BE2C (cell line): ENCODE measurements around the gene ZNF19.

Source experiments
- DNase-seq: peaks from one replicate; pipeline ENCODE4 v3.0.0-alpha.2; 2020
- H3K27me3 ChIP-seq: fragments of 250-450 bp; sonication (Bioruptor Pico); 2 replicates; pipeline ENCODE4 v1.5.1; 2020; ENCODE audit warnings: mild to moderate bottlenecking
- H3K36me3 ChIP-seq: fragments of 250-450 bp; sonication (Bioruptor Pico); 2 replicates; pipeline ENCODE4 v1.5.1; 2020; ENCODE audit warnings: mild to moderate bottlenecking
- H3K4me1 ChIP-seq: fragments of 250-450 bp; sonication (Bioruptor Pico); 2 replicates; pipeline ENCODE4 v1.5.1; 2020
- H3K4me3 ChIP-seq: 2 replicates; pipeline ENCODE4 v1.5.1; 2011; ENCODE audit warnings: low read depth, low read length
- H3K9me3 ChIP-seq: fragments of 250-450 bp; sonication (Bioruptor Pico); 2 replicates; pipeline ENCODE4 v1.5.1; 2020
- CTCF ChIP-seq: IDR thresholded peaks from 2 replicates; pipeline ENCODE4 v1.5.1; 2012; ENCODE audit warnings: mild to moderate bottlenecking, low read depth, low read length

The ZNF19 gene

DNA sequence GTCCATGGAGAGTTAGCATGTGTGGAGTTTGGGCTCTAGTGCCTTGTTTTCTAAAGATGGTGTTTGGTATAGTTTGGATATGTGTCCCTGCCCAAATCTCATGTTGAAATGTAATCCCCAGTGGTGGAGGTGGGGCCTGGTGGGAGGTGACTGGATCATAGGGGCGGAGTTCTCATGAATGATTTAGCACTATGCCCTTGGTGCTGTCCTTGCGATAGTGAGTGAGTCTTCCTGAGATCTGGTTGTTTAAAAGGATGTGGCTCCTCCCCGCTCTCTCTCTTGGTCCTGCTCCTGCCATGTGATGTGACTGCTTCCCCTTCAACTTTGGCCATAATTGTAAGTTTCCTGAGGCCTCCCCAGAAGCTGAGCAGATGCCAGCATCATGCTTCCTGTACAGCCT, 8.9 kb upstream of the ZNF19 start:
- Histone ChIP-seq H3K9me3 (no peaks in the 10 kb centered on the region), H3K27me3 (0 out of 2 replicates have a peak, but pooled peaks cover 9% of the 10 kb centered on the region), H3K4me3 (no peak overlapping the region), H3K4me1 (no peaks in the 10 kb centered on the region), H3K36me3 (no peaks in the 10 kb centered on the region)
- no peak for DNase-seq
- no peak for TF ChIP-seq CTCF

- no peak for TF ChIP-seq CTCF
- DNase-seq, result no peak
- H3K4me1 ChIP-seq, result no peaks in the 10 kb centered on the region
- H3K36me3 ChIP-seq, result no peaks in the 10 kb centered on the region
- H3K27me3 ChIP-seq, result peaks cover 17% of the 10 kb centered on the region
- no peak overlapping the region for H3K4me3 ChIP-seq
- no peaks in the 10 kb centered on the region for H3K9me3 ChIP-seq
Measured at GRCh38 chr16:71493213-71493612, 4.1 kb upstream of the ZNF19 start.

- DNase-seq, result no peak
- no peak for TF ChIP-seq CTCF
- Histone ChIP-seq H3K4me1 (no peaks in the 10 kb centered on the region), H3K36me3 (no peaks in the 10 kb centered on the region), H3K9me3 (no peaks in the 10 kb centered on the region), H3K27me3 (peaks cover 17% of the 10 kb centered on the region), H3K4me3 (no peak overlapping the region)
Measured at GRCh38 chr16:71492786-71493185, 3.7 kb upstream of the ZNF19 start.

DNA sequence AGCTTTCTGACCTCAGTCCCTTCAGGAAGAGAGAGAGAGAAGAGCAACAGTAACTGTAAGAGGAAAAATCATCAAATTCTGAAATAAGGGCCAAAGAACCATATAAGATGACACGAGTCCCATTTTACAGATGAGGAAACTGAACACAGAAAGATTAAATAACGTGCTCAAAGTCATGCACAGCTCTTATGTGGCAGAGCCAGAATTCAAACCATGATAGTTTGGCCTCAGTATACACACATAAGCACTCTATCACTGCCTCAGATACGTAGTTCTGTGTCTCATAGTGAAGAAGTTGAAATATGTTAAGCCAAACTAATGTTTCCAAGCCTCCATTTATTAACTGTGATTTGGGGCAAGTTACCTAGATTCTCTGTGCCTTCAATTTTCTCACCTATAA, 1.9 kb upstream of the ZNF19 start:
- H3K36me3 ChIP-seq, result no peaks in the 10 kb centered on the region
- no peak for DNase-seq
- H3K4me1 ChIP-seq, result no peaks in the 10 kb centered on the region
- H3K4me3 ChIP-seq, result no peak overlapping the region
- no peak for TF ChIP-seq CTCF
- no peaks in the 10 kb centered on the region for H3K9me3 ChIP-seq
- H3K27me3 ChIP-seq, result peaks cover 11% of the 10 kb centered on the region

DNA sequence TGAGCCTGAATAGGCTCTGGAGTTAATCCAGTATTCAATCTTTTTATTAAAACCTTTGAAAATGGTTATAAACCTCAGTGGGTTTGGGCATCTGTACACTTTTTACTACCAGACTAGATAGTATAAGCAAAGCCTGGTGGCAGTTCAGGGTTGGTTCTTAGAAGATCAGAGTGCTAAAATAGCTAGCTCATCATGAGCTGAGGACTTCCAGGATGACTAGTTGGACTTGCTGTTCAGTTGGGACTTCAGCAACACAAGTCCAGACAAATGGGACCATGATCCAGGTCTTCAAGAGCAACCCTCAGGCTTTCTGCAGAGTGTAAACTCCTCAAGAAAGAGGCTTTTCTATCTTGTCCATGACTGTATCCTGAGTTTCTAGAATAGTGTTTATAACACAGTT, 1.2 kb upstream of the ZNF19 start:
- no peak for TF ChIP-seq CTCF
- DNase-seq, result no peak
- no peaks in the 10 kb centered on the region for H3K4me1 ChIP-seq

DNA sequence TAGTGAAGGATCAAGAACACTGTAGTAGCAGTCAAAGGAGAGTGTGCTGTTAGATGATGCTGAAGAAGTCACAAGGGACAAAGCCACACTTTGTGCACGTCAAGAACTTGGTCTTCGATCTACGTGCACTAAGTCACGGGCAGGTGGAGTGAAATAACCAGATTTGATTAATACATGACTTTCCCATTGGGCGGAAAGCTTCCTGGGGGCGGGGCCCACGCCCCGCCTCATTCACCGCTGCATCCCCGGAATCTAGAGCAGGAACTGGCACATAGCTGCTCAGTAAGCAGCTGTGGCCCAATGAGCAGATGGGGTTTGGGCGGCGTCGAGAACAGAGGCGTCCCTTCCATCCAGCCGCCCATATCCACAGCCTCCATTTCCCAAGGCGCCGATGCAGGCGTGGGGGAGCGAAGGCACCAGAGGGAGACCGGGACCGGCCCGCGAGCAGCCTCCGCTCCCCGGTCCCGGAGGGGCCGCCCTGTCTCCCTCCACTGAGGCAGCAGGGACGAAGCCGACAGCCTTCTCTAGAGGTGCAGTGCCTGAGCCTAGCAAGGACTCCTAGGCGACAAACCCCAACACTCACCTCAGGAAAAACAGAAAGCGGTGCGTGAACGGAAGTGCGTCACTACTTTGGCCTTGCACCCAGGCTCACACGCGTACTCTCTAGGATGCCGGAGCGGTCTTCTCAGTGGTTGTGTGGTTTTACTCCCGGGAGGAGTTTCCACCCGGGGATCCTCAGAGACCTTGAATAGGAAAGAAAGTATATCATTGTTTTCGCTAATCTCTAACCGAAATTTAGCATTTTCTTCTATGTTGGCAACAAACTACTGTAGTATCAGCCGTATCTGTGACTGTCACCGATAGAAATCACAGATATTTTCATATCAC, 4.9 kb downstream of the ZNF19 start:
- no peaks in the 10 kb centered on the region for H3K4me1 ChIP-seq
- H3K4me3 ChIP-seq, result peak overlapping the region; percentile 91
- no peaks in the 10 kb centered on the region for H3K36me3 ChIP-seq
- DNase-seq, result peak; percentile 80
- peaks cover 2% of the 10 kb centered on the region; the same call in 1 of the 2 replicates for H3K27me3 ChIP-seq
- TF ChIP-seq CTCF, result no peak
- H3K9me3 ChIP-seq, result no peaks in the 10 kb centered on the region

More for the DNA sequence above, 1.2 kb upstream of the ZNF19 start:
- Histone ChIP-seq H3K27me3 (peaks cover 11% of the 10 kb centered on the region), H3K9me3 (no peaks in the 10 kb centered on the region), H3K4me3 (no peak overlapping the region), H3K36me3 (no peaks in the 10 kb centered on the region)
